Erythroblast (primary cell): ENCODE results near the gene SULF2.

Experiments
- GATA1 ChIP-seq: IDR thresholded peaks from 2 replicates; pipeline ENCODE4 v1.6.1; 2011; ENCODE audit warnings: low read depth, mild to moderate bottlenecking, control low read depth, low read length, moderate library complexity
- POLR2A ChIP-seq: IDR thresholded peaks from 2 replicates; pipeline ENCODE4 v1.6.1; 2011; ENCODE audit warnings: mild to moderate bottlenecking, low read length

GRCh38 chr20:47672166-47672565 lies 113.1 kb downstream of the SULF2 start:
- TF ChIP-seq POLR2A (no peak), GATA1 (no peak)
